HEK293 (cell line): ENCODE results near the gene PPFIA2.
"Not testable (repeated sequence)": the region's sequence is repeated elsewhere in the genome, so short reads cannot be mapped to it uniquely, and the experiment has no call there.

Experiments used
- ATF2 ChIP-seq: fragments of 450-650 bp; formaldehyde crosslinking; IDR thresholded peaks from 2 replicates; pipeline ENCODE4 v1.5.1; 2016; ENCODE audit warnings: missing biosample characterization, missing genetic modification characterization, low read depth
- CTCF ChIP-seq: fragments of 450-650 bp; formaldehyde crosslinking; IDR thresholded peaks from 2 replicates; pipeline ENCODE4 v1.5.1; 2016; ENCODE audit warnings: missing biosample characterization, missing genetic modification characterization
- TCF7L2 ChIP-seq: IDR thresholded peaks from 2 replicates; pipeline ENCODE4 v1.6.1; 2011; ENCODE audit warnings: low read depth, mild to moderate bottlenecking, inconsistent platforms, low read length, moderate library complexity, borderline replicate concordance
- ZBTB17 ChIP-seq: fragments of 450-650 bp; formaldehyde crosslinking; IDR thresholded peaks from 2 replicates; pipeline ENCODE4 v1.5.1; 2016; ENCODE audit warnings: missing biosample characterization, missing genetic modification characterization
- ZFP37 ChIP-seq: fragments of 450-650 bp; formaldehyde crosslinking; IDR thresholded peaks from 2 replicates; pipeline ENCODE4 v1.5.1; 2016; ENCODE audit warnings: missing biosample characterization, missing genetic modification characterization
- ZNF23 ChIP-seq: fragments of 450-650 bp; formaldehyde crosslinking; IDR thresholded peaks from 2 replicates; pipeline ENCODE4 v1.5.1; 2016; ENCODE audit warnings: missing biosample characterization, missing genetic modification characterization, borderline replicate concordance
- ZNF24 ChIP-seq: fragments of 450-650 bp; formaldehyde crosslinking; IDR thresholded peaks from 2 replicates; pipeline ENCODE4 v1.5.1; 2016; ENCODE audit warnings: missing biosample characterization, missing genetic modification characterization
- ZNF501 ChIP-seq: fragments of 450-650 bp; formaldehyde crosslinking; IDR thresholded peaks from 2 replicates; pipeline ENCODE4 v1.5.1; 2016; ENCODE audit warnings: missing biosample characterization, missing genetic modification characterization
- ZNF768 ChIP-seq: fragments of 450-650 bp; formaldehyde crosslinking; IDR thresholded peaks from 2 replicates; pipeline ENCODE4 v1.5.1; 2018; ENCODE audit warnings: missing biosample characterization, mild to moderate bottlenecking, missing genetic modification characterization
- TF ChIP-seq, protein P1 (sequence below): fragments of 450-650 bp; formaldehyde crosslinking; optimal IDR thresholded peaks from 2 replicates; pipeline ENCODE3; 2016; ENCODE audit warnings: missing biosample characterization, mild to moderate bottlenecking, missing genetic modification characterization
- TF ChIP-seq, protein P2 (sequence below): fragments of 450-650 bp; formaldehyde crosslinking; IDR thresholded peaks from 2 replicates; pipeline ENCODE4 v1.5.1; 2016; ENCODE audit warnings: missing biosample characterization, missing genetic modification characterization

DNA sequence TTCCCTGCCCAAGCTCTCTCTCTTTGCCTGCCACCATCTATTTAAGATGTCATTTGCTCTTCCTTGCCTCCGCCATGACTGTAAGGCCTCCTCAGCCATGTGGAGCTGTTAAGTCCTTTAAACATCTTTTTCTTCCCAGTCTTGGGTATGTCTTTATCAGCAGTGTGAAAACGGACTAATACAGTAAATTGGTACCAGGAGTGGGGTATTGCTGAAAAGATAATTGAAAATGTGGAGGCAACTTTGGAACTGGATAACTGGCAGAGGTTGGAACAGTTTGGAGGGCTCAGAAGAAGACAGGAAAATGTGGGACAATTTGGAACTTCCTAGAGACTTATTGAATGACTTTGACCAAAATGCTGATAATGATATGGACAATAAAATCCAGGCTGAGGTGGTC lies 168.4 kb downstream of the PPFIA2 start:
- TF ChIP-seq ZBTB17 (tag by site-specific recombination); ZNF24 (tag by site-specific recombination); ZNF768 (tag by site-specific recombination); ZNF501; ZNF23 (tag by site-specific recombination); CTCF; ZFP37 (tag by site-specific recombination); TCF7L2; ATF2: not testable (repeated sequence)
- TF ChIP-seq, protein P1, sequence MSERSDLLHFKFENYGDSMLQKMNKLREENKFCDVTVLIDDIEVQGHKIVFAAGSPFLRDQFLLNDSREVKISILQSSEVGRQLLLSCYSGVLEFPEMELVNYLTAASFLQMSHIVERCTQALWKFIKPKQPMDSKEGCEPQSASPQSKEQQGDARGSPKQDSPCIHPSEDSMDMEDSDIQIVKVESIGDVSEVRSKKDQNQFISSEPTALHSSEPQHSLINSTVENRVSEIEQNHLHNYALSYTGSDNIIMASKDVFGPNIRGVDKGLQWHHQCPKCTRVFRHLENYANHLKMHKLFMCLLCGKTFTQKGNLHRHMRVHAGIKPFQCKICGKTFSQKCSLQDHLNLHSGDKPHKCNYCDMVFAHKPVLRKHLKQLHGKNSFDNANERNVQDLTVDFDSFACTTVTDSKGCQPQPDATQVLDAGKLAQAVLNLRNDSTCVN (tag by site-specific recombination): not testable (repeated sequence)
- TF ChIP-seq, protein P2, sequence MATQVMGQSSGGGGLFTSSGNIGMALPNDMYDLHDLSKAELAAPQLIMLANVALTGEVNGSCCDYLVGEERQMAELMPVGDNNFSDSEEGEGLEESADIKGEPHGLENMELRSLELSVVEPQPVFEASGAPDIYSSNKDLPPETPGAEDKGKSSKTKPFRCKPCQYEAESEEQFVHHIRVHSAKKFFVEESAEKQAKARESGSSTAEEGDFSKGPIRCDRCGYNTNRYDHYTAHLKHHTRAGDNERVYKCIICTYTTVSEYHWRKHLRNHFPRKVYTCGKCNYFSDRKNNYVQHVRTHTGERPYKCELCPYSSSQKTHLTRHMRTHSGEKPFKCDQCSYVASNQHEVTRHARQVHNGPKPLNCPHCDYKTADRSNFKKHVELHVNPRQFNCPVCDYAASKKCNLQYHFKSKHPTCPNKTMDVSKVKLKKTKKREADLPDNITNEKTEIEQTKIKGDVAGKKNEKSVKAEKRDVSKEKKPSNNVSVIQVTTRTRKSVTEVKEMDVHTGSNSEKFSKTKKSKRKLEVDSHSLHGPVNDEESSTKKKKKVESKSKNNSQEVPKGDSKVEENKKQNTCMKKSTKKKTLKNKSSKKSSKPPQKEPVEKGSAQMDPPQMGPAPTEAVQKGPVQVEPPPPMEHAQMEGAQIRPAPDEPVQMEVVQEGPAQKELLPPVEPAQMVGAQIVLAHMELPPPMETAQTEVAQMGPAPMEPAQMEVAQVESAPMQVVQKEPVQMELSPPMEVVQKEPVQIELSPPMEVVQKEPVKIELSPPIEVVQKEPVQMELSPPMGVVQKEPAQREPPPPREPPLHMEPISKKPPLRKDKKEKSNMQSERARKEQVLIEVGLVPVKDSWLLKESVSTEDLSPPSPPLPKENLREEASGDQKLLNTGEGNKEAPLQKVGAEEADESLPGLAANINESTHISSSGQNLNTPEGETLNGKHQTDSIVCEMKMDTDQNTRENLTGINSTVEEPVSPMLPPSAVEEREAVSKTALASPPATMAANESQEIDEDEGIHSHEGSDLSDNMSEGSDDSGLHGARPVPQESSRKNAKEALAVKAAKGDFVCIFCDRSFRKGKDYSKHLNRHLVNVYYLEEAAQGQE (tag by site-specific recombination): not testable (repeated sequence)
